A673 (cell line): ENCODE results near the gene SYNE1. TPM values are rescaled to one million over a fixed set of nuclear protein-coding genes. Genes with fewer than 3 reads are reported as not detected.

Experiments used
- BruUV-seq: library from RNA; stranded (reverse); fragments of 400-500 nt; replicated peaks from 2 replicates; lab custom pipeline; 2021; lab: Mats Ljungman, UMichigan
- CTCF ChIA-PET: fragments of 300-600 bp; sonication (Branson Sonifier 250); formaldehyde crosslinking; loops from one replicate; lab custom pipeline; 2022; ENCODE audit warnings: antibody characterized with exemption; lab: Charles Lee
- POLR2A ChIA-PET: fragments of 300-600 bp; sonication (Branson Sonifier 250); formaldehyde crosslinking; loops from one replicate; lab custom pipeline; 2022; ENCODE audit warnings: antibody characterized with exemption; ENCODE audit not compliant: low non-redundant PET; lab: Charles Lee
- DNase-seq: peaks from one replicate; pipeline ENCODE4 v3.0.0-alpha.2; 2015; ENCODE audit warnings: low spot score
- H3K27ac ChIP-seq: fragments of 200-600 bp; sonication (generic); 2 replicates; pipeline ENCODE4 v1.5.1; 2016; ENCODE audit warnings: mixed run types, low read depth, mild to moderate bottlenecking, mixed read lengths, antibody characterized with exemption, low read length; ENCODE audit not compliant: poor library complexity, severe bottlenecking
- H3K27me3 ChIP-seq: fragments of 200-600 bp; sonication (generic); replicated peaks from 2 replicates; pipeline ENCODE4 v1.6.1; 2017; ENCODE audit warnings: mixed run types, low read depth, mild to moderate bottlenecking, mixed read lengths, antibody characterized with exemption, low read length; ENCODE audit not compliant: insufficient read depth, poor library complexity
- H3K36me3 ChIP-seq: fragments of 200-600 bp; sonication (generic); 2 replicates; pipeline ENCODE4 v1.6.1; 2016; ENCODE audit warnings: mixed run types, mild to moderate bottlenecking, mixed read lengths, antibody characterized with exemption, low read length; ENCODE audit not compliant: insufficient read depth, poor library complexity, severe bottlenecking
- H3K4me1 ChIP-seq: fragments of 200-600 bp; sonication (generic); 2 replicates; pipeline ENCODE4 v1.6.1; 2017; ENCODE audit warnings: mixed run types, mild to moderate bottlenecking, mixed read lengths, antibody characterized with exemption, low read length; ENCODE audit not compliant: insufficient read depth, poor library complexity, severe bottlenecking
- H3K4me3 ChIP-seq: fragments of 200-600 bp; sonication (generic); 2 replicates; pipeline ENCODE4 v1.5.1; 2016; ENCODE audit warnings: low read depth, mixed run types, mild to moderate bottlenecking, mixed read lengths, low read length; ENCODE audit not compliant: poor library complexity, severe bottlenecking
- H3K9me3 ChIP-seq: fragments of 200-600 bp; sonication (generic); 2 replicates; pipeline ENCODE4 v1.6.1; 2016; ENCODE audit warnings: mixed run types, low read depth, mild to moderate bottlenecking, mixed read lengths, antibody characterized with exemption, low read length; ENCODE audit not compliant: poor library complexity, severe bottlenecking
- CTCF ChIP-seq: fragments of 300-800, 200-600 bp; sonication (generic); conservative IDR thresholded peaks from 2 replicates; pipeline ENCODE4 v1.5.1; 2017; ENCODE audit warnings: low read depth, mild to moderate bottlenecking, antibody characterized with exemption, low read length, moderate library complexity, mixed read lengths
- EZH2 ChIP-seq: fragments of 200-600 bp; sonication (generic); IDR thresholded peaks from 2 replicates; pipeline ENCODE4 v1.6.1; 2017; ENCODE audit warnings: borderline replicate concordance, low read depth, mild to moderate bottlenecking, mixed read lengths, antibody characterized with exemption, low read length; ENCODE audit not compliant: poor library complexity, severe bottlenecking
- intact Hi-C: fragments of 100-400 bp; cut with micrococcal nuclease; formaldehyde crosslinking; loops from one replicate; pipeline ENCODE4 v1.10.0; 2022; ENCODE audit not compliant: unreplicated experiment
- total RNA-seq: library from RNA; stranded (reverse); gene quantifications from 2 replicates; pipeline ENCODE4 v1.2.3, GENCODE V29; 2021

Gene SYNE1
- total RNA-seq, 1 experiment from 2014 or later: 12.1 TPM

GRCh38 chr6:152404086-152404857, 232.9 kb downstream of the SYNE1 start:
- intact Hi-C loops: no loop called here
- Histone ChIP-seq H3K9me3 (no peaks in the 10 kb centered on the region), H3K4me1 (no peaks in the 10 kb centered on the region), H3K4me3 (no peak overlapping the region), H3K27ac (no peak overlapping the region), H3K27me3 (no peaks in the 10 kb centered on the region), H3K36me3 (no peaks in the 10 kb centered on the region)
- TF ChIP-seq EZH2 (no peak), CTCF (no peak)
- DNase-seq: no peak
- CTCF ChIA-PET: no interaction called here
- no TSS peak for BruUV-seq
- POLR2A ChIA-PET: no interaction called here

GRCh38 chr6:152402791-152403190, 234.4 kb downstream of the SYNE1 start:
- no peak overlapping the region for H3K4me3 ChIP-seq
- H3K27ac ChIP-seq: no peak overlapping the region
- H3K36me3 ChIP-seq: no peaks in the 10 kb centered on the region
- ChIA-PET CTCF (no interaction called here), POLR2A (no interaction called here)
- TF ChIP-seq EZH2 (no peak), CTCF (no peak)
- H3K9me3 ChIP-seq: no peaks in the 10 kb centered on the region
- intact Hi-C loops: no loop called here
- H3K4me1 ChIP-seq: no peaks in the 10 kb centered on the region
- BruUV-seq: no TSS peak
- H3K27me3 ChIP-seq: no peaks in the 10 kb centered on the region
- no peak for DNase-seq

- no peaks in the 10 kb centered on the region for H3K27me3 ChIP-seq
- no peak overlapping the region for H3K4me3 ChIP-seq
- no peak for DNase-seq
- no TSS peak for BruUV-seq
- H3K36me3 ChIP-seq: no peaks in the 10 kb centered on the region
- no peaks in the 10 kb centered on the region for H3K4me1 ChIP-seq
- ChIA-PET POLR2A (no interaction called here), CTCF (no interaction called here)
- no peaks in the 10 kb centered on the region for H3K9me3 ChIP-seq
- TF ChIP-seq EZH2 (no peak), CTCF (no peak)
- intact Hi-C loops: no loop called here
- no peak overlapping the region for H3K27ac ChIP-seq
Observed at GRCh38 chr6:152401978-152402377, 235.2 kb downstream of the SYNE1 start.
